H1 (cell line): ENCODE data around the gene REXO5. TPM values are rescaled to one million over a fixed set of nuclear protein-coding genes. Genes with fewer than 3 reads are reported as not detected.

ENCODE experiments used
- CTCF ChIA-PET: fragments of 300-600 bp; sonication (Branson Sonifier 250); formaldehyde crosslinking; loops from one replicate; lab custom pipeline; 2021; ENCODE audit not compliant: partially characterized antibody; lab: Charles Lee
- POLR2A ChIA-PET: fragments of 300-600 bp; sonication (Branson Sonifier 250); formaldehyde crosslinking; loops from one replicate; lab custom pipeline; 2021; ENCODE audit warnings: inconsistent platforms; ENCODE audit not compliant: partially characterized antibody; lab: Charles Lee
- DNase-seq, 2 experiments: peaks; one replicate each; pipeline versions ENCODE4 v3.0.0 to v3.0.0-alpha.2; 2010 to 2022; ENCODE audit warnings: low spot score in 2 of 2, low read depth in 1 of 2, mixed read lengths in 1 of 2
- FAIRE-seq: peaks from 2 replicates; lab custom pipeline; 2011; peaks lifted over from hg19 to GRCh38; lab: Jason Lieb, UNC
- H2AFZ ChIP-seq: 2 replicates; pipeline ENCODE4 v1.8.1; 2012; ENCODE audit warnings: low read length, inconsistent platforms
- H2AK5ac ChIP-seq: 2 replicates; pipeline ENCODE4 v1.6.1; 2013; ENCODE audit warnings: low read depth, low read length
- H2BK120ac ChIP-seq: replicated peaks from 2 replicates; pipeline ENCODE3; 2013; ENCODE audit warnings: low read depth, low read length, inconsistent platforms
- H2BK12ac ChIP-seq: 2 replicates; pipeline ENCODE4 v1.6.1; 2013; ENCODE audit warnings: low read depth, low read length
- H2BK15ac ChIP-seq: 2 replicates; pipeline ENCODE4 v1.6.1; 2013; ENCODE audit warnings: low read length
- H2BK20ac ChIP-seq: 2 replicates; pipeline ENCODE4 v1.6.1; 2013; ENCODE audit warnings: low read length
- H2BK5ac ChIP-seq: 2 replicates; pipeline ENCODE4 v1.6.1; 2013; ENCODE audit warnings: low read depth, low read length
- H3K14ac ChIP-seq: 2 replicates; pipeline ENCODE4 v1.6.1; 2013; ENCODE audit warnings: inconsistent platforms; ENCODE audit not compliant: insufficient read length
- H3K18ac ChIP-seq: 2 replicates; pipeline ENCODE4 v1.6.1; 2013; ENCODE audit warnings: low read length; ENCODE audit errors: extremely low read depth
- H3K23ac ChIP-seq: 2 replicates; pipeline ENCODE4 v1.6.1; 2013; ENCODE audit warnings: inconsistent platforms; ENCODE audit not compliant: insufficient read length
- H3K23me2 ChIP-seq: 2 replicates; pipeline ENCODE4 v1.6.1; 2013; ENCODE audit warnings: low read depth, low read length
- H3K27ac ChIP-seq: 2 replicates; pipeline ENCODE4 v1.6.1; 2011; ENCODE audit warnings: low read depth, low read length, inconsistent platforms
- H3K27me3 ChIP-seq, 4 experiments: replicated peaks in 1 of 4; 1 replicate in 1 of 4; 2 replicates in 3 of 4; pipeline versions ENCODE4 v1.6.1 to v1.8.1; 2011 to 2013; ENCODE audit warnings: low read length in 3 of 4, mild to moderate bottlenecking in 3 of 4, inconsistent platforms in 2 of 4, mixed read lengths in 2 of 4, moderate library complexity in 1 of 4; ENCODE audit not compliant: control insufficient read depth in 3 of 4, insufficient read depth in 3 of 4; ENCODE audit errors: extremely low read depth in 1 of 4
- H3K36me3 ChIP-seq, 4 experiments: 2 replicates each; pipeline versions ENCODE4 v1.6.1 to v1.8.1; 2011 to 2013; ENCODE audit warnings: mild to moderate bottlenecking in 4 of 4, low read length in 3 of 4, moderate library complexity in 2 of 4, control low read depth in 1 of 4, inconsistent platforms in 1 of 4; ENCODE audit not compliant: insufficient read depth in 4 of 4, control insufficient read depth in 2 of 4
- H3K4ac ChIP-seq: replicated peaks from 2 replicates; pipeline ENCODE3; 2013; ENCODE audit warnings: low read length, low read depth, mixed read lengths, inconsistent platforms; ENCODE audit not compliant: insufficient read length
- H3K4me1 ChIP-seq, 4 experiments: replicated peaks in 1 of 4; 1 replicate in 1 of 4; 2 replicates in 3 of 4; pipeline versions ENCODE4 v1.6.1 to v1.8.1; 2011 to 2013; ENCODE audit warnings: low read length in 3 of 4, inconsistent platforms in 2 of 4, mixed read lengths in 1 of 4; ENCODE audit not compliant: insufficient read depth in 4 of 4, control insufficient read depth in 3 of 4
- H3K4me2 ChIP-seq, 2 experiments: 2 replicates each; pipeline versions ENCODE4 v1.6.1 to v1.8.1; 2011 to 2013; ENCODE audit warnings: low read depth in 2 of 2, low read length in 2 of 2, control low read depth in 1 of 2, inconsistent platforms in 1 of 2, mild to moderate bottlenecking in 1 of 2; ENCODE audit not compliant: insufficient read depth in 1 of 2
- H3K4me3 ChIP-seq, 4 experiments: fragments of 200-600, 300-600 bp in 1 of 4; sonication (generic), shearing (Covaris generic), sonication (Bioruptor Twin) in 1 of 4; 2 replicates each; pipeline versions ENCODE4 v1.5.1 to v1.8.1; 2011 to 2016; ENCODE audit warnings: low read length in 4 of 4, low read depth in 3 of 4, control low read depth in 2 of 4, inconsistent platforms in 2 of 4, mild to moderate bottlenecking in 2 of 4, mixed read lengths in 1 of 4, moderate library complexity in 1 of 4; ENCODE audit not compliant: insufficient read depth in 2 of 4; ENCODE audit errors: extremely low read depth in 1 of 4
- H3K56ac ChIP-seq: replicated peaks from 2 replicates; pipeline ENCODE3; 2013; ENCODE audit warnings: low read depth, mild to moderate bottlenecking, mixed read lengths, low read length, inconsistent platforms; ENCODE audit not compliant: insufficient read length
- H3K79me1 ChIP-seq: 2 replicates; pipeline ENCODE4 v1.6.1; 2013; ENCODE audit warnings: low read depth, low read length, control low read depth
- H3K79me2 ChIP-seq, 2 experiments: 2 replicates each; pipeline versions ENCODE4 v1.6.1 to v1.8.1; 2012 to 2013; ENCODE audit warnings: low read length in 2 of 2, mild to moderate bottlenecking in 2 of 2, inconsistent platforms in 1 of 2; ENCODE audit not compliant: insufficient read depth in 2 of 2, control insufficient read depth in 1 of 2
- H3K9ac ChIP-seq, 4 experiments: replicated peaks in 1 of 4; 1 replicate in 1 of 4; 2 replicates in 3 of 4; pipeline versions ENCODE4 v1.6.1 to v1.8.1; 2011 to 2013; ENCODE audit warnings: low read depth in 3 of 4, low read length in 3 of 4, control low read depth in 2 of 4, mild to moderate bottlenecking in 2 of 4, moderate library complexity in 2 of 4, inconsistent platforms in 1 of 4; ENCODE audit errors: extremely low read depth in 1 of 4
- H3K9me3 ChIP-seq, 2 experiments: 2 replicates each; pipeline versions ENCODE4 v1.6.1 to v1.8.1; 2012 to 2013; ENCODE audit warnings: mild to moderate bottlenecking in 2 of 2, moderate library complexity in 2 of 2, control low read depth in 1 of 2, inconsistent platforms in 1 of 2, low read depth in 1 of 2, low read length in 1 of 2, mixed read lengths in 1 of 2; ENCODE audit not compliant: insufficient read depth in 2 of 2
- H4K20me1 ChIP-seq, 2 experiments: replicated peaks in 1 of 2; 2 replicates each; pipeline versions ENCODE3 to v1.8.1; 2011 to 2013; ENCODE audit warnings: inconsistent platforms in 2 of 2, low read length in 2 of 2, mild to moderate bottlenecking in 1 of 2; ENCODE audit not compliant: insufficient read depth in 2 of 2, control insufficient read depth in 1 of 2
- H4K5ac ChIP-seq: 2 replicates; pipeline ENCODE4 v1.6.1; 2013; ENCODE audit warnings: low read length, low read depth, mixed read lengths, inconsistent platforms; ENCODE audit not compliant: insufficient read length
- H4K8ac ChIP-seq: 2 replicates; pipeline ENCODE4 v1.8.0; 2013; ENCODE audit warnings: mild to moderate bottlenecking, moderate library complexity, low read length, inconsistent platforms; ENCODE audit not compliant: insufficient read depth; ENCODE audit errors: extremely low read depth
- H4K91ac ChIP-seq: replicated peaks from 2 replicates; pipeline ENCODE3; 2013; ENCODE audit warnings: low read length, mixed read lengths, inconsistent platforms; ENCODE audit not compliant: insufficient read length
- ASH2L ChIP-seq: fragments of 200-600, 300-600 bp; sonication (generic); IDR thresholded peaks from one replicate; pipeline ENCODE4 v1.7.1; 2017; ENCODE audit warnings: low read length
- CREB1 ChIP-seq: IDR thresholded peaks from 2 replicates; pipeline ENCODE4 v1.6.1; 2012; ENCODE audit warnings: inconsistent platforms
- GABPA ChIP-seq: IDR thresholded peaks from 2 replicates; pipeline ENCODE4 v1.6.1; 2011; ENCODE audit warnings: mild to moderate bottlenecking, low read length, moderate library complexity, borderline replicate concordance; ENCODE audit not compliant: insufficient read depth
- JUN ChIP-seq: IDR thresholded peaks from 2 replicates; pipeline ENCODE4 v1.6.1; 2011; ENCODE audit warnings: low read depth, mild to moderate bottlenecking, improper control_type of control experiment, low read length
- NRF1 ChIP-seq: IDR thresholded peaks from 2 replicates; pipeline ENCODE4 v1.6.1; 2011; ENCODE audit warnings: mild to moderate bottlenecking, low read depth, low read length, improper control_type of control experiment
- PHF8 ChIP-seq: fragments of 200-600 bp; sonication (generic); conservative IDR thresholded peaks from 2 replicates; pipeline ENCODE4 v1.7.1; 2012; ENCODE audit warnings: low read depth, mild to moderate bottlenecking, inconsistent platforms, low read length, moderate library complexity
- WGBS, 2 experiments: shearing (Covaris generic) in 1 of 2; methylation state at CpG; one replicate each; pipeline versions ENCODE4 v1.1.6 to v1.1.7; 2013 to 2015; ENCODE audit warnings: low lambda C conversion rate in 2 of 2, mixed read lengths in 2 of 2, inconsistent platforms in 1 of 2, low coverage in 1 of 2, missing lambda C conversion rate in 1 of 2; ENCODE audit not compliant: insufficient replicate concordance in 2 of 2, insufficient coverage in 1 of 2, insufficient read length in 1 of 2; ENCODE audit errors: extremely low coverage in 1 of 2, missing lambda C conversion rate in 1 of 2; 5-methylcytosine and 5-hydroxymethylcytosine counted together
- polyA plus RNA-seq, 7 experiments: library from polyadenylated mRNA; depleted of rRNA in 3 of 7; stranded (reverse) in 5 of 7; unstranded in 2 of 7; fragments of >200 nt in 5 of 7; fragments of 200-250 nt in 2 of 7; gene quantifications; 1 replicate in 5 of 7; 2 replicates in 1 of 7; 4 replicates in 1 of 7; pipeline versions ENCODE4 v1.2.1 to v1.2.3, GENCODE V29; 2011 to 2013; ENCODE audit warnings: missing spikeins in 2 of 7, mixed read lengths in 2 of 7
- total RNA-seq: library from RNA; stranded (reverse); fragmentation: NEBNext Ultra II Directional; extraction: Animal tissue kit (Norgen Biotek cat#: 25700); gene quantifications from 2 replicates; pipeline ENCODE4 v1.2.1, GENCODE V29; 2021

REXO5 gene
- total and polyA plus RNA-seq, 2 of the 8 experiments (the other 6 are each of a cell fraction or from before 2014, with no cell fraction given), result 2.4 to 8.9 TPM

GRCh38 chr16:20833086-20833485 lies 26.8 kb downstream of the REXO5 start:
- H4K20me1 ChIP-seq, result no peaks in the 10 kb centered on the region
- no peaks in the 10 kb centered on the region for H3K23me2 ChIP-seq
- no peak overlapping the region for H3K23ac ChIP-seq
- no peak overlapping the region for H4K8ac ChIP-seq
- no peak overlapping the region for H3K14ac ChIP-seq
- TF ChIP-seq PHF8, result no peak
- no peak for TF ChIP-seq NRF1
- TF ChIP-seq GABPA, result no peak
- no peak for TF ChIP-seq ASH2L
- no peak for TF ChIP-seq CREB1
- TF ChIP-seq JUN, result no peak
- H3K79me2 ChIP-seq, result no peaks in the 10 kb centered on the region
- CTCF ChIA-PET, result interaction anchor here (0.6 to 1.4 kb wide), 3 partner anchors 17 to 200 kb away, joined by 3 to 4 read pairs (median 4); no protein-coding TSS in a partner anchor
- H3K27me3 ChIP-seq, result no peaks in the 10 kb centered on the region
- H3K4me3 ChIP-seq, result no peak overlapping the region
- no peak overlapping the region for H2AFZ ChIP-seq
- no peaks in the 10 kb centered on the region for H3K79me1 ChIP-seq
- H3K27ac ChIP-seq, result no peak overlapping the region
- 88% methylated on average over 2 of the region's 2 CpGs; no CpG with 5 or more reads in 1 of the 2 experiments for WGBS, 2 experiments
- no peak overlapping the region for H2BK15ac ChIP-seq
- H3K4me1 ChIP-seq, result no peaks in the 10 kb centered on the region
- no peak overlapping the region for H4K91ac ChIP-seq
- H2BK12ac ChIP-seq, result no peak overlapping the region
- H2AK5ac ChIP-seq, result no peak overlapping the region
- H4K5ac ChIP-seq, result no peak overlapping the region
- H2BK5ac ChIP-seq, result no peak overlapping the region
- no peak overlapping the region for H3K18ac ChIP-seq
- FAIRE-seq (no peak), DNase-seq (no peak)
- no peak overlapping the region for H3K56ac ChIP-seq
- H3K4ac ChIP-seq, result no peak overlapping the region
- H3K9ac ChIP-seq, result no peak overlapping the region
- H3K36me3 ChIP-seq, result peaks cover 0 to 14% (median 7%) of the 10 kb centered on the region in 4 experiments; a peak in 5 of 8 replicates
- H2BK120ac ChIP-seq, result no peak overlapping the region
- H2BK20ac ChIP-seq, result no peak overlapping the region
- H3K9me3 ChIP-seq, result peaks cover 5 to 6% of the 10 kb centered on the region in 2 experiments
- POLR2A ChIA-PET, result no interaction called here
- H3K4me2 ChIP-seq, result no peak overlapping the region
